Upper lobe of right lung (tissue), 1 donor: ENCODE results near the gene CENPT. TPM values are rescaled to one million over a fixed set of nuclear protein-coding genes. Genes with fewer than 3 reads are reported as not detected.

ENCODE experiments used
- ATAC-seq: fragments of 200-7000 bp; cut with Tn5 transposase; one replicate; pipeline ENCODE4 v1.9.1; 2020; ENCODE audit warnings: mild to moderate bottlenecking, moderate library complexity
- DNase-seq: peaks from one replicate; pipeline ENCODE4 v3.0.0-alpha.2; 2020
- H3K27ac ChIP-seq: fragments of 200-600 bp; one replicate; pipeline ENCODE4 v1.8.0; 2022
- H3K27me3 ChIP-seq: fragments of 200-600 bp; one replicate; pipeline ENCODE4 v1.8.0; 2022; ENCODE audit warnings: mild to moderate bottlenecking
- H3K36me3 ChIP-seq: fragments of 200-600 bp; one replicate; pipeline ENCODE4 v1.8.0; 2022
- H3K4me1 ChIP-seq: fragments of 200-600 bp; one replicate; pipeline ENCODE4 v1.8.0; 2022
- H3K4me3 ChIP-seq: fragments of 200-600 bp; one replicate; pipeline ENCODE4 v1.8.0; 2022; ENCODE audit warnings: mild to moderate bottlenecking
- H3K9me3 ChIP-seq: fragments of 200-600 bp; one replicate; pipeline ENCODE4 v1.8.0; 2022
- CTCF ChIP-seq: fragments of 200-600 bp; IDR thresholded peaks from one replicate; pipeline ENCODE4 v1.8.0; 2022; ENCODE audit warnings: antibody characterized with exemption
- intact Hi-C: fragments of 100-400 bp; cut with DNase I; formaldehyde crosslinking; loops from one replicate; pipeline ENCODE4 v1.11.0; 2022
- total RNA-seq: library from RNA; stranded (reverse); fragmentation: NEBNext Ultra II Directional; extraction: Animal tissue kit (Norgen Biotek cat#: 25700); gene quantifications from one replicate; pipeline ENCODE4 v1.2.1, GENCODE V29; 2021
- donor health status: DM: no; HTN: yes; CAD: no; lungs with severe emphysema.

The CENPT gene
- total RNA-seq, 1 donor from 2014 or later, result 30.0 TPM

GRCh38 chr16:67845291-67846062, 2.0 kb downstream of the CENPT start:
- Histone ChIP-seq H3K27me3 (no peaks in the 10 kb centered on the region), H3K9me3 (no peaks in the 10 kb centered on the region), H3K4me3 (peak overlapping the region; percentile 100), H3K4me1 (peaks cover 45% of the 10 kb centered on the region), H3K36me3 (no peaks in the 10 kb centered on the region), H3K27ac (peak overlapping the region; percentile 88)
- no peak for TF ChIP-seq CTCF
- DNase-seq (no peak), ATAC-seq (no peak)
- intact Hi-C loops, result no loop called here

GRCh38 chr16:67844497-67844896, 3.0 kb downstream of the CENPT start:
- DNase-seq (no peak), ATAC-seq (no peak)
- peak overlapping the region; percentile 12 for H3K4me3 ChIP-seq
- intact Hi-C loops, result no loop called here
- peaks cover 45% of the 10 kb centered on the region for H3K4me1 ChIP-seq
- TF ChIP-seq CTCF, result no peak
- H3K27ac ChIP-seq, result no peak overlapping the region
- H3K27me3 ChIP-seq, result no peaks in the 10 kb centered on the region
- H3K36me3 ChIP-seq, result no peaks in the 10 kb centered on the region
- H3K9me3 ChIP-seq, result no peaks in the 10 kb centered on the region

DNA sequence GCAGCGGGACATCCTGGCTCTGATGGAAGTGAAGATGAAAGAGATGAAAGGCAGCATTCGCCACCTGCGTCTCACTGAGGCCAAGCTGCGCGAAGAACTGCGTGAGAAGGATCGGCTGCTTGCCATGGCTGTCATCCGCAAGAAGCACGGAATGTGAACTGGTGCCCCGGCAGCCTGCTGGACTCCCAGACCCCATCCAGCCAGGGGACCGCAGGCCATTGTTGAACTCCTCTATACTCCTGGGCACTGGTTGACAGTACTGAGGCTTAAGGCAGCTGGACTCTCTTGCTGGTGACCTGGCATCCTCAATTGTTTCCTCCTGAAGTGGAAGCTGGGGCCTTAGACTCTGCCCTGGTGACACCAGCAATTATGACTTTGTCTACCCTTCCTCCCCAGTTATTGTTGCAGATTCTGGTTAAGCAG, 4.1 kb downstream of the CENPT start:
- peaks cover 40% of the 10 kb centered on the region for H3K4me1 ChIP-seq
- intact Hi-C loops, result no loop called here
- no peak for DNase-seq

DNA sequence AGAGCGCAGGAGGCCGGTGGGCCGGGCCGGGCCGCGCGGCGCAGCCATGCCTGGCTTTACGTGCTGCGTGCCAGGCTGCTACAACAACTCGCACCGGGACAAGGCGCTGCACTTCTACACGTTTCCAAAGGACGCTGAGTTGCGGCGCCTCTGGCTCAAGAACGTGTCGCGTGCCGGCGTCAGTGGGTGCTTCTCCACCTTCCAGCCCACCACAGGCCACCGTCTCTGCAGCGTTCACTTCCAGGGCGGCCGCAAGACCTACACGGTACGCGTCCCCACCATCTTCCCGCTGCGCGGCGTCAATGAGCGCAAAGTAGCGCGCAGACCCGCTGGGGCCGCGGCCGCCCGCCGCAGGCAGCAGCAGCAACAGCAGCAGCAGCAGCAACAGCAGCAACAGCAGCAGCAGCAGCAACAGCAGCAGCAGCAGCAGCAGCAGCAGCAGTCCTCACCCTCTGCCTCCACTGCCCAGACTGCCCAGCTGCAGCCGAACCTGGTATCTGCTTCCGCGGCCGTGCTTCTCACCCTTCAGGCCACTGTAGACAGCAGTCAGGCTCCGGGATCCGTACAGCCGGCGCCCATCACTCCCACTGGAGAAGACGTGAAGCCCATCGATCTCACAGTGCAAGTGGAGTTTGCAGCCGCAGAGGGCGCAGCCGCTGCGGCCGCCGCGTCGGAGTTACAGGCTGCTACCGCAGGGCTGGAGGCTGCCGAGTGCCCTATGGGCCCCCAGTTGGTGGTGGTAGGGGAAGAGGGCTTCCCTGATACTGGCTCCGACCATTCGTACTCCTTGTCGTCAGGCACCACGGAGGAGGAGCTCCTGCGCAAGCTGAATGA, 4.8 kb downstream of the CENPT start:
- Histone ChIP-seq H3K9me3 (no peaks in the 10 kb centered on the region), H3K4me1 (peaks cover 33% of the 10 kb centered on the region), H3K27me3 (no peaks in the 10 kb centered on the region), H3K4me3 (peak overlapping the region; percentile 89), H3K36me3 (no peaks in the 10 kb centered on the region), H3K27ac (peak overlapping the region; percentile 99)
- peak; percentile 29 for TF ChIP-seq CTCF
- DNase-seq (peak; percentile 73), ATAC-seq (peak; percentile 35)
- intact Hi-C loops, result no loop called here

More for the DNA sequence above, 4.1 kb downstream of the CENPT start:
- Histone ChIP-seq H3K9me3 (no peaks in the 10 kb centered on the region), H3K4me3 (peak overlapping the region; percentile 89), H3K27me3 (no peaks in the 10 kb centered on the region), H3K36me3 (no peaks in the 10 kb centered on the region), H3K27ac (peak overlapping the region; percentile 99)
- ATAC-seq, result no peak
- TF ChIP-seq CTCF, result no peak

DNA sequence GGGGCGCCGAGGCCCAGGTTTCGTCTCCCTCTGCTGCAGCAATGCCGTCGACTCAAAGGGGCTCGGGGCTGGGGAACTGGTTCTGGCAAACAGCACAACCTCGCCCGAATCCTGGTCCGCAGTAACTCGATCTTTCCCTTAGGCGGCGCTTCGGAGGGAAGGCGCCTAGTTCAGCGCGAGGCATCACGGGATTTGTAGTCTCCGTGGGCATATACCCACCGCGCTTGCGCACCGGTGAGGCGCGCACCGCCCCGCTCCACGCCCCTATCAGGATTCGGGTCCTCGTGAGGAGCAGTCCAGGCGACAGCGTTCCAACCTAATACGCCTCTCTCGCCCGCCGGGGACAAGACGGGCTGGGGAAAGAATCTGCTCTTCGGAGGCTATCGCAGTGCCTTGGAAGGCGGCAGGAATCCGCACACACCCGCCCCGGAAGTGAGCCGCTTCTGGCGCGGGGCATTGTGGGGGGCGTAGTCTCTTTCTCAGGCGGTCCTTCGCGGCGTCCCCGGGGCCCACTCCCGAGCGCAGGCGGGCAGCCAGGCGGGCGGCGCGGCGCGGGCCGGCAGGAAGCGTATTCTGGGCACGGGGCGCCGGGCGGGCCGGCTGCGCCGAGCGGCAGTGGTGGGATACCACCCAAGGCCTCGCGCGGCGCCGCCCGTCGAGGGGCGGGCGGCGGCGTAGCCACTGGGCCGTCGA, 5.5 kb downstream of the CENPT start, which contains the start of gene THAP11:
TSS of gene THAP11 (plus strand) at position 505 of the 693 bp plus-strand sequence. CDS start 235 bp downstream, outside the sequence.
- TF ChIP-seq CTCF, result peak; percentile 86
- ATAC-seq, result peak; percentile 85
- Histone ChIP-seq H3K9me3 (no peaks in the 10 kb centered on the region), H3K36me3 (no peaks in the 10 kb centered on the region), H3K4me1 (peaks cover 32% of the 10 kb centered on the region), H3K4me3 (peak within 1 kb of the TSS; percentile 89), H3K27me3 (no peaks in the 10 kb centered on the region), H3K27ac (peak within 1 kb of the TSS; percentile 99)
- DNase-seq, result peak; percentile 96
- intact Hi-C loops, result no loop called here
